ENCODE data around the gene LGR5. TPM values are rescaled to one million over a fixed set of nuclear protein-coding genes. Genes with fewer than 3 reads are reported as not detected.

The LGR5 gene, protein sequence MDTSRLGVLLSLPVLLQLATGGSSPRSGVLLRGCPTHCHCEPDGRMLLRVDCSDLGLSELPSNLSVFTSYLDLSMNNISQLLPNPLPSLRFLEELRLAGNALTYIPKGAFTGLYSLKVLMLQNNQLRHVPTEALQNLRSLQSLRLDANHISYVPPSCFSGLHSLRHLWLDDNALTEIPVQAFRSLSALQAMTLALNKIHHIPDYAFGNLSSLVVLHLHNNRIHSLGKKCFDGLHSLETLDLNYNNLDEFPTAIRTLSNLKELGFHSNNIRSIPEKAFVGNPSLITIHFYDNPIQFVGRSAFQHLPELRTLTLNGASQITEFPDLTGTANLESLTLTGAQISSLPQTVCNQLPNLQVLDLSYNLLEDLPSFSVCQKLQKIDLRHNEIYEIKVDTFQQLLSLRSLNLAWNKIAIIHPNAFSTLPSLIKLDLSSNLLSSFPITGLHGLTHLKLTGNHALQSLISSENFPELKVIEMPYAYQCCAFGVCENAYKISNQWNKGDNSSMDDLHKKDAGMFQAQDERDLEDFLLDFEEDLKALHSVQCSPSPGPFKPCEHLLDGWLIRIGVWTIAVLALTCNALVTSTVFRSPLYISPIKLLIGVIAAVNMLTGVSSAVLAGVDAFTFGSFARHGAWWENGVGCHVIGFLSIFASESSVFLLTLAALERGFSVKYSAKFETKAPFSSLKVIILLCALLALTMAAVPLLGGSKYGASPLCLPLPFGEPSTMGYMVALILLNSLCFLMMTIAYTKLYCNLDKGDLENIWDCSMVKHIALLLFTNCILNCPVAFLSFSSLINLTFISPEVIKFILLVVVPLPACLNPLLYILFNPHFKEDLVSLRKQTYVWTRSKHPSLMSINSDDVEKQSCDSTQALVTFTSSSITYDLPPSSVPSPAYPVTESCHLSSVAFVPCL
- total RNA-seq (2014; rRNA removed; shearing (Covaris generic); ENCODE audit: low replicate concordance): not detected in 2 replicates

DNA sequence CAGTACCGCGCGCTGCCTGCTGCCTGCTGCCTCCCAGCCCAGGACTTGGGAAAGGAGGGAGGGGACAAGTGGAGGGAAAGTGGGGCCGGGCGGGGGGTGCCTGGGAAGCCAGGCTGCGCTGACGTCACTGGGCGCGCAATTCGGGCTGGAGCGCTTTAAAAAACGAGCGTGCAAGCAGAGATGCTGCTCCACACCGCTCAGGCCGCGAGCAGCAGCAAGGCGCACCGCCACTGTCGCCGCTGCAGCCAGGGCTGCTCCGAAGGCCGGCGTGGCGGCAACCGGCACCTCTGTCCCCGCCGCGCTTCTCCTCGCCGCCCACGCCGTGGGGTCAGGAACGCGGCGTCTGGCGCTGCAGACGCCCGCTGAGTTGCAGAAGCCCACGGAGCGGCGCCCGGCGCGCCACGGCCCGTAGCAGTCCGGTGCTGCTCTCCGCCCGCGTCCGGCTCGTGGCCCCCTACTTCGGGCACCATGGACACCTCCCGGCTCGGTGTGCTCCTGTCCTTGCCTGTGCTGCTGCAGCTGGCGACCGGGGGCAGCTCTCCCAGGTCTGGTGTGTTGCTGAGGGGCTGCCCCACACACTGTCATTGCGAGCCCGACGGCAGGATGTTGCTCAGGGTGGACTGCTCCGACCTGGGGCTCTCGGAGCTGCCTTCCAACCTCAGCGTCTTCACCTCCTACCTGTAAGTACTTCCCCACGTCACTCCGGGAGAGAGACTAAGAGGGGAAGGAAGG, at the start of gene LGR5:
Gene LGR5 (plus strand): TSS at position 186 of the 732 bp plus-strand sequence. CDS start 283 bp downstream, at position 469.
- peak within 1 kb of the TSS; percentile 44 for H3K4me3 ChIP-seq
- peaks cover 4% of the 10 kb centered on the region; the same call in 1 of the 2 replicates for H3K9me3 ChIP-seq
- peaks cover 32% of the 10 kb centered on the region for H3K27me3 ChIP-seq
- peak; percentile 48 for DNase-seq
- H3K36me3 ChIP-seq: no peaks in the 10 kb centered on the region

DNA sequence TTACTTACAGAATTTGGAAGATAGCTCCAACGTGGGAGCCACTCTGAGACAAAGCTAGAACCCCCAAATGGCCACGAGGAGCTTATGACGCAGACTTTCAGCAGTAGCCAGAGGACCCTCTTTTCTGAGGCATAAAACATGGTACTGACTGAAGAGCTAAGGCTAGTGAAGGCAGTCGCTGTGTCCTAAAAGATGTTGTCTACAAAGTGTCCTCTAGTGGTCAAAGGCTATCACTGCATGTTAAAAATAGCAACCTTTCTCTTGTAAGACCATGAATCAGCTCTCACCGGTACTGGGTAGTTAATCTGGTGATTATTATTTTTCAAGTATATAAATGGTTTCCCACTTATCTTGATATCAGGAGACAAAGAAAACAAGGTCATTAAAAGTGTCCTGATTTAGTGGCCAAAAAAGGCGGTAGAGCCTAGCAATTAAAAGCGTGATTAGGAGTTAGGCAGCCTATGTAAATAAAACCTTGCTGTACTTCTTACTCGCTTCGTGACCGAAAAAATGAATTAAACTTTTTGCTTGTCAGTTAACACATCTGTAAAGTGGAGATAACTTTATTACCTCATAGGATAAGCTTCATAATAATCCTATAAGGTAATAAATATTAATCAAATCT, 47.0 kb upstream of the LGR5 start:
- H3K9me3 ChIP-seq: no peaks in the 10 kb centered on the region
- DNase-seq: no peak
- no peak overlapping the region for H3K4me3 ChIP-seq
- H3K27me3 ChIP-seq: no peaks in the 10 kb centered on the region
- H3K36me3 ChIP-seq: no peaks in the 10 kb centered on the region

DNA sequence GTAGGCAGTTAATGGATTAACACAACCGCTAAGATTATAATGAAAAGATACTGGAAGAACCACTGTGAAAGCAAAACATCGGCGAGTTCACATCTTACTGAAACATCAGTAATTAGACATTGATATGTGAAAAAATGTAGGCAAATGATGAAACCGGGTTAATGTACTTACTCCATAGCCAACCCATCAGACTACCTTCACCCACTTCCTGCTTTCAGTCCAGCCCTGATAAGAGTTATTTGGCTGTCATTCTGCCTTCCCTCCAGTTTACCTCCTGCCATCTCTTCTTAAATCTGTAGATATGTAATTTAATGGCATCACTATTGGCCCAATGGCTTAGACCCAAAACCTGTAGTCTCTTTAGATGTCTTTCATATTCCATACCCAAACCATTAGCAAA, 46.0 kb upstream of the LGR5 start:
- H3K9me3 ChIP-seq: no peaks in the 10 kb centered on the region
- H3K4me3 ChIP-seq: no peak overlapping the region
- no peaks in the 10 kb centered on the region for H3K36me3 ChIP-seq
- no peak for DNase-seq
- no peaks in the 10 kb centered on the region for H3K27me3 ChIP-seq

DNA sequence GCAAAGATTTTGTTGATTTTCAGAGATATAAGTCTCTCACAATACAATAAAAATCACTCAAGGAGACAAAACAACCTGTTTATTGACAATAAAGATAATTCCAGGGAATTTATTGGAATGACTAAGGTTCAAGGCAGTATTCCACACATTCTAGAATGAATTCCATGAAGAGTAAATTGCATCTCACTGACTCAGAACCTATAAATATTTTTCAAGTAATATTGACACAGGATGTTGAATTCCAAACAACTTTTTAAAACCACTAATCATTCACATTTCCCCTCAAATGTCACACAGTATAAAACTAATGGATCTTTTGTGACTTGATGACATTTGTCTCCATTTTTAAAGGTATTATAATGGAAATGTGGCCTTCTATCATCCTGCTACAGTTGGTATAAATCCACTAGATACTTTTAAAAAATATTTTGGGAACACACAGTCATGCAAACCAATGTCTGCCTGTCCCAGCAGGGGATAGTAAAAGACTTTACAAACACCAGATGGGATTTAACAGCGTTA, 42.1 kb upstream of the LGR5 start:
- no peaks in the 10 kb centered on the region for H3K27me3 ChIP-seq
- no peak overlapping the region for H3K4me3 ChIP-seq
- no peaks in the 10 kb centered on the region for H3K36me3 ChIP-seq
- no peak for DNase-seq
- H3K9me3 ChIP-seq: no peaks in the 10 kb centered on the region

DNA sequence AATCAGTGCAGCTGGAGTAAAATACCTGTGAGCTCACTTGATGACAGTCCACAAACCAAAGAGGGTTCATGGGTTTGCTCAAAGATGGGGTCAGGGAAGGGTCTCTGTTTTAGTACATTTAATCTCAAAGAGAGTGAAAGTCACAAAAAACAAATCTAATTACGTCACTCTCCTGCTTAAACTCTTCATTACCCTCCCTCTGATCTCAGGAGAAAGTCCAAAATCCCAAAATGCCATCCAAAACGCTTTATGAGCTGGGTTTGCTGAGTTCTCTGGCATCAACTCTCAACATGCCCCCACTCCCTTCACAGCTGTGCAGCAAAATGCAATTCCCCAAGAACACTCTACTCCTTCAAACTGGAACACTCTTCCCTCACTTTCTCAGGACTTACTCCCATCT, 40.4 kb upstream of the LGR5 start:
- Histone ChIP-seq H3K27me3 (no peaks in the 10 kb centered on the region), H3K4me3 (no peak overlapping the region), H3K9me3 (peaks cover 5% of the 10 kb centered on the region; the same call in 1 of the 2 replicates), H3K36me3 (no peaks in the 10 kb centered on the region)
- no peak for DNase-seq

DNA sequence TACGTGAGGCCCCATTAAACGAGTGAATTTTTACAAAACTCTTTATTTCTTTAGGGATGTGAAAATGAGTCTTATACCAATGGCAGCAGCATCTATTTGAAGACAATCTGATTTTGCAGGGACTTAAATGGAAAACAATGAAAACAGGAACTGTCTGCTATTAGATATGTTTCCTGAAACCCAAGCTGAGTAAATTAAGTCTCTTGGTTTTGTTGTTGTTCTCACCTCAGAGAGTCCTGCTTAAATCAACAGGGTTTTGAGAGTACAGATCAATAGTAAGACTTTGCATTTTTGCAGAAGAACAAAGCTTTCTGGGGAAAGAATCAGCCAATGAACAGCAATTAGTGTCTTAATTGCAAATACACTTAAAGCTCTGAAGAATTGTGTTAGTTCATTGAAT, 39.1 kb upstream of the LGR5 start:
- no peaks in the 10 kb centered on the region for H3K36me3 ChIP-seq
- H3K4me3 ChIP-seq: no peak overlapping the region
- DNase-seq: no peak
- peaks cover 7% of the 10 kb centered on the region; the same call in 1 of the 2 replicates for H3K9me3 ChIP-seq
- H3K27me3 ChIP-seq: no peaks in the 10 kb centered on the region

DNA sequence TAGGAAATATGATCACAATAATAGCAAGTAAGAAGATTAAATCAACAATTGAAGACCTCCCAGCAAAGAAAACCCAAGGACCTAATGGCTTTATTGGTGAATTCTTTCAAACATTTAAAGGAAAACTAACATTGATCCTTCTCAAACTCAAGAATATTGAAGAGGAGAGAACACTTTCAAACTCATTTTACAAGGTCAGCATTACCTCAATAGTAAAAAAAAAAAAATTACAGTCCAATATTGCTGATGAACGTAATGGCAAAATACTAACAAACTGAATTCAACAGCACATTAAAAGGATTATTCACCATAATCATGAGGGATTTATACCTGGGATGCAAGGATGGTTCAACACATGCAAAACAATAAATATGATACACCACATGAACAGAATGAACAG, 33.7 kb upstream of the LGR5 start:
- H3K4me3 ChIP-seq: no peak overlapping the region
- H3K36me3 ChIP-seq: no peaks in the 10 kb centered on the region
- DNase-seq: no peak
- H3K27me3 ChIP-seq: no peaks in the 10 kb centered on the region
- H3K9me3 ChIP-seq: peaks cover 17% of the 10 kb centered on the region

DNA sequence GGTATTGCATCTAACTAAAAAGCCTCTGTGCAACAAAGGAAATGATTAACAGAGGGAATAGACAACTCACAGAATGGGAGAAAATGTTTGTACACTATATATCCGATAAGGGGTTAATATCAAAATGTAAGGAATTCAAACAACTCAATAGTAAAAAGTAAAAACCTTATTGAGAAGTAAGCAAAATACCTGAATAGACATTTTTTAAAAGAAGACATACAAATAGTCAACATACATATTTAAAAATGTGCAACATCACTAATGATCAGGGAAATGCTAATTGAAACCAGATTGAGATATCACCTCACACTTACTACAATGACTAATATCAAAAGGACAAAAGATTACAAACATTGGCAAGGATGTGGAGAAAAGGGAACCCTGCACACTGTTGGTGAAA, 31.9 kb upstream of the LGR5 start:
- Histone ChIP-seq H3K9me3 (peaks cover 17% of the 10 kb centered on the region), H3K4me3 (no peak overlapping the region), H3K36me3 (no peaks in the 10 kb centered on the region), H3K27me3 (no peaks in the 10 kb centered on the region)
- DNase-seq: no peak

DNA sequence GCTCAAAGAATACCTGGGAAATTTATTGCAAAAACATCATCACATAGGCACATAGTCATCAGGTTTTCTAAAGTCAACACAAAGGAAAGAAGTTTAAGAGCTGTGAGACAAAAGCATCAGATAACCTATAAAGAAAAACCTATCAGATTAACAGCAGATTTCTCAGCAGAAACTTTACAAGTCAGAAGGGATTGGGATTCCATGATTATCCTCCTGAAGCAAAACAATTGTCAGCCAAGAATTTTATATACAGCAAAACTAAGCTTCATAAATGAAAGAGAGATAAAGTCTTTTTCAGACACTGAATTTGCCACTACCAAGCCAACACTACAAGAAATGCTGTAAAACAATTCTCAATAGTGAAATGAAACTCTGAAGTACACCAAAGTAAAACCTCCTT, 28.8 kb upstream of the LGR5 start:
- no peak overlapping the region for H3K4me3 ChIP-seq
- DNase-seq: no peak
- no peaks in the 10 kb centered on the region for H3K36me3 ChIP-seq
- no peaks in the 10 kb centered on the region for H3K27me3 ChIP-seq
- peaks cover 10% of the 10 kb centered on the region for H3K9me3 ChIP-seq

DNA sequence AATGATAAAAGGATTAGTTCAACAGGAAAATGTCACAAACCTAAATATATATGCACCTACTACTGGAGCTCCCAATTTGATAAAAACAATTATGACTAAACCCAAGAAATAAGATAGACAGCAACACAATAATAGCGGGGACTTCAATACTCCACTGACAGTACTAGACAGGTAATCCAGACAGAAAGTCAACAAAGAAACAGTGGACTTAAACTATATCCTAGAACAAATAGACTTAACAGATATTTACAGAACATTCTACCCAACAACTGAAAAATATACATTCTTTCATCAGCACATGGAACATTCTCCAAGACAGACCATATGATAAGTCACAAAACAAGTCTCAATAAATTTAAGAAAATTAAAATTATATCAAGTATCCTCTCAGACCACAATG, 28.0 kb upstream of the LGR5 start:
- no peak for DNase-seq
- Histone ChIP-seq H3K27me3 (no peaks in the 10 kb centered on the region), H3K4me3 (no peak overlapping the region), H3K36me3 (no peaks in the 10 kb centered on the region), H3K9me3 (peaks cover 10% of the 10 kb centered on the region)

DNA sequence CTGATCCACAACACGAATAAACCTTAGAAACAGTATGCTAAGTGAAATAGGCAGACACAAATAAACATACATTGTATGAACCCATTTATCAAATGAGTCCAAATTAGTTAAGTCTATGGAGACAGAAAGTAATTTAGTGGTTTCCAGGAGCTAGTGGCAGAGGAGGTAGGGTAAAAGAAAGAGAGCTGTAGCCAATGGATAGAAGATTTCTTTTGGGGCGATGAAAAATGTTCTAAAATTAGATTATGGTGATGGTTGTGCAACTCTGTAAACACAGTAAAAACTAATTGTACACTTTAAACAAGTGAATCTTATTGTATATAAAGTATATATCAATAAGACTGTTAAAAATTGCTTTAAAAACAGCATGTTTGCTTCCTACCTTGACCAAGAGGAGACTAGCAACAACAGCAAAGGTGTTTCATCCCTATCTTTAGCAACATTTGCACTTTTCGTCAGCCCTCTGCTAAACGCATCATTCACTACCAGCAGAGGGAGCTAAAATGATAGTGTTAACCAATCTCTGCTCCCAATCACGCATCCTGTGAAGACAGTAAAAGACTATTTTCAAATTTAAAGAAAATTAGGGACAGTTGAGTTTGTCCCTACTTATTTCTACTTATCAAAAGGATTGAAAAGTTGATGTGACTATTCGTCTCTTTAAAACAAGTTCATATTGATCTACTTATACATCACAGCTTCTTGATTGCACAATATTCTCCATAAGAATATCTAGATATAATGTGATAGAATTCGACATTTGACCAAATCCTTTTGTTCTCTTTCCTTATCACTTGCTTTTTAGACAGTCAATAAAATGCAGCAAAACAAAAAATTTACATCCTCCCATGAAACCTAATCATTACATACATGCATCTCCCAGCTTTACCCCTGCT, 24.0 kb upstream of the LGR5 start:
- H3K36me3 ChIP-seq: no peaks in the 10 kb centered on the region
- no peak for DNase-seq
- peaks cover 4% of the 10 kb centered on the region for H3K9me3 ChIP-seq
- no peak overlapping the region for H3K4me3 ChIP-seq
- H3K27me3 ChIP-seq: no peaks in the 10 kb centered on the region

DNA sequence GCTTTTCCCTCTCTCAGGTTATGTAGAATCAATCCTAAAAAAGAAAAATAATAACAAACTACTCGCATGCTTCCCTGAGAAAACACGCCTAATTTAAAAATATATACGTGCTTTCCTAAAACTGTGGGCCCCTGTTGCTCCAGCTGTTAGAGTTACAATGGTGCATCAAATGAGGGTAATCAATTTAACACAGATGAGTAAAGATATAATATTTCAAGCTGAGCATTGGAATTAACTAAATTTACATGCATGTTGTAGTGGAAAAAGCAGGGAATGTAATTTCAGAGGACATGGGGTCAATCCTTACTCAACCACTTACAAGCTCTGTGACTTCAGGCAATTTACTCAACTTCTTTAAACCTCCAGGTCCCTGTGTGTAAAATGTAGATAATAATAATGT, 22.4 kb upstream of the LGR5 start:
- peaks cover 2% of the 10 kb centered on the region for H3K9me3 ChIP-seq
- no peak overlapping the region for H3K4me3 ChIP-seq
- H3K36me3 ChIP-seq: no peaks in the 10 kb centered on the region
- DNase-seq: no peak
- H3K27me3 ChIP-seq: no peaks in the 10 kb centered on the region

DNA sequence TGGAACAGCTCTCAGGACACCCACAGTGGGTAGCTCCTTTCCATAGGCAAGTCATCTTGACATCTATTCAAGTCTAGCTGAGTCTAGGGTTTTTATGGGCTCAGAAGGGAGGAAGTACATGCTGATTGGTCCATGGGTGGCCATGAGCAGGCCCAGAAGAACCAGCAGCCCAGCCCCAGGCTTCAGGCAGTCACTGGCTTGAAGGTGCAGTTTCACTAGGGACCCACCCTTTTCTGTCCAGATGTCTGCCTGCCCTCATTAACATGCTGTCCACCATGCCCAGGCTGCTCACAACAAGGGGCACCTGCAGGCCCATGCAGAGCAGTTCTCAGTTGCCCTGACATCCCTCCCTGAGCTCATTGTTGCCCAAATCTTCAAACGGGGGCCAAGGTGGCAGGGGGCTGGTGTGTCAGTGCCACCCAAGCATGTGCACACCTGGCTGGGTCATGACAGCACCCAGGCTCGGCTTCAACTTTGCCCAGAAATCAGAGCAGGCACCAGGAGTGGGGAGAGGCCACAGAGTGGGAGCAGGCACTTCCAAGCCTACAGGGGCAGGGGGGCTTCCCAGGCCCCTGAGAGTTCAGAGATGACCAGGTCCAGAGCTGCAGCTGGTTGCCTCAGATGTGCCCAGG, 18.7 kb upstream of the LGR5 start:
- H3K9me3 ChIP-seq: peaks cover 2% of the 10 kb centered on the region
- H3K36me3 ChIP-seq: no peaks in the 10 kb centered on the region
- no peak overlapping the region for H3K4me3 ChIP-seq
- DNase-seq: no peak
- H3K27me3 ChIP-seq: no peaks in the 10 kb centered on the region

DNA sequence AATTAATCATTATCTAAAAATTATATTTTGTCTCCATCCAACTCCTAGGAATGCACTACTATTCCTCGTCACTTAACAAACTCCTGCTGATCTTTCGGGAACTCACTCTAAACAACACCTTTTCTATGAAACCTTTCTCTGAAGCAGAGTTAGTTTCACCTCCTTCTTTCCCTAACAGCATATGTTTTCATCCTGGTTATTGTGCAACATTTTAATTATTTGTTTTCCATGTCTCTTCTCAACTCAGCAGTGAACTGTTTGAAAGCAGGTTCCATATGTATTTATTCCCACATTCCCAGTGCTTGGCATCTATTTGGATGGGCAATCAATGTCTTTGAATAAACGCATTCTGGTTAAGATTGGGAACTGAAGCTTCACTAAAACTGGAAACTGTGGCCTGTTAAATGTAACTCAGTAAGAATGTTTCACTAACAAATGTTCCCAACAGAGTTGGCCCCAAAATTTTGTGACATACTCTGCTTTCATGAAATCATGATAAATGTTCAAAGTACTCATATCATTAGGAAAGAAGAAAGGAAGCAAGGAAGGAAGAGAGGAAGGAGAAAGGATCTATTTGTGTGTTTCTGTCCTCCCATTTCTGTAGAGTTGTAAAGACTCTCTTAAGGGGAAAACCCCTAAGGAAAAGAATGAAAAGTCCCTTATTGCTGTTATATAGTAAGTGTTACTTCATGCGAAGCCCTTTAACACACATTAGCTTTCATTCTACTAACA, 13.9 kb upstream of the LGR5 start:
- no peaks in the 10 kb centered on the region for H3K27me3 ChIP-seq

More for the DNA sequence above, 13.9 kb upstream of the LGR5 start:
- no peak for DNase-seq
- Histone ChIP-seq H3K36me3 (no peaks in the 10 kb centered on the region), H3K4me3 (no peak overlapping the region), H3K9me3 (no peaks in the 10 kb centered on the region; the same call in 1 of the 2 replicates)
